ENCODE results near the gene UGT8.
"Not testable (repeated sequence)": the region's sequence is repeated elsewhere in the genome, so short reads cannot be mapped to it uniquely, and the experiment has no call there.

UGT8 gene

GRCh38 chr4:114598191-114599121, at the start of gene UGT8:
Gene UGT8 (plus strand): TSS chr4:114598807. CDS start chr4:114622881, 24,074 bp downstream.
- no peak for DNase-seq (ENCODE audit: low read depth, low spot score)

- DNase-seq (ENCODE audit: low read depth, low spot score) = no peak
Observed at GRCh38 chr4:114549638-114550037, 49.0 kb upstream of the UGT8 start.

GRCh38 chr4:114558446-114559020, 40.1 kb upstream of the UGT8 start:
- DNase-seq (ENCODE audit: low read depth, low spot score) = no peak

GRCh38 chr4:114561590-114561989, 37.0 kb upstream of the UGT8 start:
- no peak for DNase-seq (ENCODE audit: low read depth, low spot score)

- no peak for DNase-seq (ENCODE audit: low read depth, low spot score)
Observed at GRCh38 chr4:114562176-114562904, 36.3 kb upstream of the UGT8 start.

- DNase-seq (ENCODE audit: low read depth, low spot score) = no peak
Observed at GRCh38 chr4:114563536-114564315, 34.9 kb upstream of the UGT8 start.

- DNase-seq (ENCODE audit: low read depth, low spot score) = no peak
Observed at GRCh38 chr4:114577386-114577785, 21.2 kb upstream of the UGT8 start.

GRCh38 chr4:114582621-114583020, 16.0 kb upstream of the UGT8 start:
- no peak for DNase-seq (ENCODE audit: low read depth, low spot score)

- DNase-seq (ENCODE audit: low read depth, low spot score) = no peak
Observed at GRCh38 chr4:114588305-114588704, 10.3 kb upstream of the UGT8 start.

- not testable (repeated sequence) for DNase-seq (ENCODE audit: low read depth, low spot score)
Observed at GRCh38 chr4:114590360-114590759, 8.2 kb upstream of the UGT8 start.

- DNase-seq (ENCODE audit: low read depth, low spot score) = no peak
Observed at GRCh38 chr4:114593526-114593925, 5.1 kb upstream of the UGT8 start.

- no peak for DNase-seq (ENCODE audit: low read depth, low spot score)
Observed at GRCh38 chr4:114595207-114595606, 3.4 kb upstream of the UGT8 start.

- DNase-seq (ENCODE audit: low read depth, low spot score) = no peak
Observed at GRCh38 chr4:114595921-114596320, 2.7 kb upstream of the UGT8 start.

- no peak for DNase-seq (ENCODE audit: low read depth, low spot score)
Observed at GRCh38 chr4:114597410-114598115, 1.0 kb upstream of the UGT8 start.

- DNase-seq (ENCODE audit: low read depth, low spot score) = no peak
Observed at GRCh38 chr4:114599231-114599902, 760 bp downstream of the UGT8 start.

- no peak for DNase-seq (ENCODE audit: low read depth, low spot score)
Observed at GRCh38 chr4:114599903-114600552, 1.4 kb downstream of the UGT8 start.

- no peak for DNase-seq (ENCODE audit: low read depth, low spot score)
Observed at GRCh38 chr4:114600672-114601071, 2.1 kb downstream of the UGT8 start.

GRCh38 chr4:114601304-114602052, 2.9 kb downstream of the UGT8 start:
- DNase-seq (ENCODE audit: low read depth, low spot score) = no peak

- DNase-seq (ENCODE audit: low read depth, low spot score) = no peak
Observed at GRCh38 chr4:114603497-114603896, 4.9 kb downstream of the UGT8 start.

Measured in brain pericyte (primary cell).